ENCODE results near the gene CTIF.

CTIF gene

DNA sequence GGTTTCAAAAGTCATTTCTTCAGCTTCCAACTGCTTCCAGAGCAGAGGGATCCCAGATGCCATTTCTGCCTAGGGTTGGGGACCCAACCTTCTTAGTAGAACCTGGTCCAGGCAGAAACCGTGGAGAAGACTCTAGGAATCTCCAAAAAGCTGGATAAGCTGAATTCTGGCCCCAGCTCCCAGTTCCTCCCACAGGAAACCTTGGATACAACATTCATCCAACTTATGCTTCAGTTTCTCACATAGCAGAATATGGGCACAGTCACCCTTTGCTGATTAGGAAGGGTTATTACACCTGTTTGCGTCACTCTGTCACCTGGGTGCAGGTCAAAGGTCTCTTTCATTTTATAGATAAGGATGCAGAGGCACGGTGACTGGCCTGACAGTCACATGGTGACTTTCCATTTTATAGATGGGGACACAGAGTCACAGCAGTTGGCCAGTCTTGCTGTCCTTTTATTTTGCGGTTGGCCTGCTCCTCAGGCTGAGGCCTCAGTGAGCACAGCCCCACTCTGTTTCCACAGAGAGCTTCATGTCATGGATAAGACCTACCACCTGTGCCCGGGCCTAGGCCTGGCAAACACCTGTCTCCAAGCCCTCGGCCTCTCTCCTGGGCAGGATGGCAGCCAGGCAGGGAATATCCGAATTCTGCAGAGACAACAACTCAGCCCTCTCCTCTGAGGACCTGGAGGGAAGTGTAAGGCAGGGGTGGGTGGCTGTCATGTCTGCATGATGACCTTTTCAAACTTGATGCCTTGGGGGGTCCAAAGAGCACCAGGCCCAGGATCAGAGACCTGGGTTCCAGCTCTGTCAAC is 263.1 kb downstream of the CTIF start:
- DNase-seq (ENCODE audit: low spot score): no peak
- Histone ChIP-seq H3K4me1 (ENCODE audit: control insufficient read depth in 2 of 2, insufficient read depth in 1 of 2, low read depth in 1 of 2, low read length in 2 of 2) (peaks cover 5 to 10% of the 10 kb centered on the region in 2 donors), H3K4me3 (ENCODE audit: low read length in 2 of 2) (no peak overlapping the region), H2BK120ac (ENCODE audit: low read depth, low read length) (no peak overlapping the region), H2AK5ac (ENCODE audit: low read depth, low read length) (no peak overlapping the region), H3K79me1 (ENCODE audit: low read depth, low read length) (no peaks in the 10 kb centered on the region), H3K4me2 (ENCODE audit: insufficient read depth, low read length, poor library complexity, severe bottlenecking) (no peak overlapping the region), H3K27me3 (ENCODE audit: control insufficient read depth in 3 of 3, insufficient read depth in 3 of 3, low read depth in 1 of 3, low read length in 3 of 3) (no peaks in the 10 kb centered on the region), H3K18ac (ENCODE audit: low read length) (no peak overlapping the region), H3K4ac (ENCODE audit: low read length) (no peak overlapping the region), H2AFZ (ENCODE audit: low read length) (no peak overlapping the region), H3K27ac (replicated peaks; ENCODE audit: low read length) (no peak overlapping the region), H3K14ac (ENCODE audit: low read length) (no peak overlapping the region), H2BK5ac (ENCODE audit: low read length) (no peak overlapping the region), H2BK15ac (ENCODE audit: low read length) (no peak overlapping the region), H4K8ac (ENCODE audit: low read depth, low read length) (no peak overlapping the region), H3K9me3 (replicated peaks in 1 of 2; ENCODE audit: control insufficient read depth in 2 of 2, insufficient read depth in 1 of 2, low read depth in 1 of 2, low read length in 2 of 2) (no peaks in the 10 kb centered on the region), H3K36me3 (replicated peaks in 1 of 2; ENCODE audit: control insufficient read depth in 2 of 2, insufficient read depth in 2 of 2, low read length in 2 of 2) (no peaks in the 10 kb centered on the region), H2BK12ac (ENCODE audit: low read length) (no peak overlapping the region), H4K91ac (ENCODE audit: low read depth, low read length, poor library complexity) (no peak overlapping the region), H3K9ac (ENCODE audit: low read depth, low read length, poor library complexity) (no peak overlapping the region), H3K23ac (ENCODE audit: low read depth, low read length, poor library complexity) (no peak overlapping the region)
- no CpG with 5 or more reads among the region's 7 CpGs for WGBS, 2 donors (ENCODE audit: extremely low coverage in 2 of 2, insufficient read length in 2 of 2, insufficient replicate concordance in 1 of 2)

DNA sequence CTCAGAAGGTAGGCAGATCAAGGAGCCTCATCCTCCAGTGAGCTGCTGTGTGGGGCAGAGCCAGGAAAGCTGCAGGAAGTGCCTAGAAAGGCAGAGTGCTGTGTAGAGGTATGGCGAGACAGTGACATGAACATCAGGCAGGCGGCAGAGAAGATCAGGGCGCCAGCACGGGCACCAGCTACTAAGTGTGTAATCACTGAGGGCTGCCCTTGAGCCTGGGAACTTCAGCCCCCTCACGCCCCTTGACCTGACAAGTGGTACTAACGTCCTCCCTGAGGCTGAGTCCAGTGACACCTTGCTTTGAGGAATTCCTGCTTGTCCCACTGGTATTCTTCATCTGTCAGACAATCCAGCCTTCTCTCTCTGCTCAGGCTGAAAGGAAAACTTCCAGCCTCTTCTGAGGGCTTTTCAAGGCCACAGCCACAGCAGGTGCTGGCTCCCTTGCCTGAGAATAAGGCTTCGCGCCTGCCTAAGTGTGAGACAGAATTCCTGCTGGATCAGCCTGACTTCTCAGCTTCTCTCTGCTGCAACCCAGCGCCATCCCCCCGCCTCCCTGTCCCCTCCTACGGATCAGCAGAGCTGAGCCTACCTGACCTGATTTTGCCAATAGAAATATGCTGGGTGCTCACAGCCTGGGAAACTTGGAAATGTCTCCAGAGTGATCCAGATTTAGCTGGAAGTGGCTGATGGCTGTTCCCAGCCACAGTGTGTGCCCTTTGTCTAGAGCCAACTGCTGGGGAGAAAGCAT is 263.9 kb downstream of the CTIF start:
- WGBS, 2 donors (ENCODE audit: extremely low coverage in 2 of 2, insufficient read length in 2 of 2, insufficient replicate concordance in 1 of 2): no CpG with 5 or more reads among the region's 11 CpGs

GRCh38 chr18:48803518-48803917 is 264.7 kb downstream of the CTIF start:
- H3K79me1 ChIP-seq (ENCODE audit: low read depth, low read length): no peaks in the 10 kb centered on the region
- WGBS, 2 donors (ENCODE audit: extremely low coverage in 2 of 2, insufficient read length in 2 of 2, insufficient replicate concordance in 1 of 2): no CpG with 5 or more reads among the region's 3 CpGs
- H3K4me2 ChIP-seq (ENCODE audit: insufficient read depth, low read length, poor library complexity, severe bottlenecking): no peak overlapping the region
- no peak overlapping the region for H2AK5ac ChIP-seq (ENCODE audit: low read depth, low read length)
- H3K4me1 ChIP-seq (ENCODE audit: control insufficient read depth in 2 of 2, insufficient read depth in 1 of 2, low read depth in 1 of 2, low read length in 2 of 2): peaks cover 5 to 10% of the 10 kb centered on the region in 2 donors
- no peak overlapping the region for H2BK5ac ChIP-seq (ENCODE audit: low read length)
- no peak overlapping the region for H2BK15ac ChIP-seq (ENCODE audit: low read length)
- H2BK120ac ChIP-seq (ENCODE audit: low read depth, low read length): no peak overlapping the region
- no peaks in the 10 kb centered on the region for H3K27me3 ChIP-seq (ENCODE audit: control insufficient read depth in 3 of 3, insufficient read depth in 3 of 3, low read depth in 1 of 3, low read length in 3 of 3)
- H3K4me3 ChIP-seq (ENCODE audit: low read length in 2 of 2): no peak overlapping the region
- H3K18ac ChIP-seq (ENCODE audit: low read length): no peak overlapping the region
- no peak overlapping the region for H4K8ac ChIP-seq (ENCODE audit: low read depth, low read length)
- H2AFZ ChIP-seq (ENCODE audit: low read length): peak overlapping the region; percentile 10
- H3K23ac ChIP-seq (ENCODE audit: low read depth, low read length, poor library complexity): no peak overlapping the region
- H3K27ac ChIP-seq (replicated peaks; ENCODE audit: low read length): no peak overlapping the region
- DNase-seq (ENCODE audit: low spot score): no peak
- no peak overlapping the region for H2BK12ac ChIP-seq (ENCODE audit: low read length)
- H3K9ac ChIP-seq (ENCODE audit: low read depth, low read length, poor library complexity): no peak overlapping the region
- no peaks in the 10 kb centered on the region for H3K36me3 ChIP-seq (replicated peaks in 1 of 2; ENCODE audit: control insufficient read depth in 2 of 2, insufficient read depth in 2 of 2, low read length in 2 of 2)
- no peaks in the 10 kb centered on the region for H3K9me3 ChIP-seq (replicated peaks in 1 of 2; ENCODE audit: control insufficient read depth in 2 of 2, insufficient read depth in 1 of 2, low read depth in 1 of 2, low read length in 2 of 2)
- H3K14ac ChIP-seq (ENCODE audit: low read length): no peak overlapping the region
- H4K91ac ChIP-seq (ENCODE audit: low read depth, low read length, poor library complexity): no peak overlapping the region
- no peak overlapping the region for H3K4ac ChIP-seq (ENCODE audit: low read length)

More for the DNA sequence above, 263.9 kb downstream of the CTIF start:
- H3K4ac ChIP-seq (ENCODE audit: low read length): no peak overlapping the region
- no peaks in the 10 kb centered on the region for H3K36me3 ChIP-seq (replicated peaks in 1 of 2; ENCODE audit: control insufficient read depth in 2 of 2, insufficient read depth in 2 of 2, low read length in 2 of 2)
- no peak overlapping the region for H2BK120ac ChIP-seq (ENCODE audit: low read depth, low read length)
- no peak overlapping the region for H3K4me3 ChIP-seq (ENCODE audit: low read length in 2 of 2)
- H3K4me2 ChIP-seq (ENCODE audit: insufficient read depth, low read length, poor library complexity, severe bottlenecking): no peak overlapping the region
- H3K27me3 ChIP-seq (ENCODE audit: control insufficient read depth in 3 of 3, insufficient read depth in 3 of 3, low read depth in 1 of 3, low read length in 3 of 3): no peaks in the 10 kb centered on the region
- H3K18ac ChIP-seq (ENCODE audit: low read length): no peak overlapping the region
- no peak overlapping the region for H2AK5ac ChIP-seq (ENCODE audit: low read depth, low read length)
- H3K27ac ChIP-seq (replicated peaks; ENCODE audit: low read length): no peak overlapping the region
- H3K9ac ChIP-seq (ENCODE audit: low read depth, low read length, poor library complexity): no peak overlapping the region
- H3K79me1 ChIP-seq (ENCODE audit: low read depth, low read length): no peaks in the 10 kb centered on the region
- H4K8ac ChIP-seq (ENCODE audit: low read depth, low read length): no peak overlapping the region
- H4K91ac ChIP-seq (ENCODE audit: low read depth, low read length, poor library complexity): no peak overlapping the region
- no peak overlapping the region for H2BK15ac ChIP-seq (ENCODE audit: low read length)
- no peak overlapping the region for H2BK12ac ChIP-seq (ENCODE audit: low read length)
- peaks cover 5 to 10% of the 10 kb centered on the region in 2 donors for H3K4me1 ChIP-seq (ENCODE audit: control insufficient read depth in 2 of 2, insufficient read depth in 1 of 2, low read depth in 1 of 2, low read length in 2 of 2)
- H3K9me3 ChIP-seq (replicated peaks in 1 of 2; ENCODE audit: control insufficient read depth in 2 of 2, insufficient read depth in 1 of 2, low read depth in 1 of 2, low read length in 2 of 2): no peaks in the 10 kb centered on the region
- peak overlapping the region; percentile 71 for H2AFZ ChIP-seq (ENCODE audit: low read length)
- no peak overlapping the region for H3K23ac ChIP-seq (ENCODE audit: low read depth, low read length, poor library complexity)
- DNase-seq (ENCODE audit: low spot score): no peak
- H3K14ac ChIP-seq (ENCODE audit: low read length): no peak overlapping the region
- no peak overlapping the region for H2BK5ac ChIP-seq (ENCODE audit: low read length)
